COLO829 (cell line): ENCODE measurements around the gene DUSP15.
"Not testable (repeated sequence)": the region's sequence is repeated elsewhere in the genome, so short reads cannot be mapped to it uniquely, and the experiment has no call there.

Source experiments
- DNase-seq: peaks from one replicate; pipeline ENCODE4 v3.0.0; 2012; ENCODE audit warnings: low spot score

DUSP15 gene, protein sequence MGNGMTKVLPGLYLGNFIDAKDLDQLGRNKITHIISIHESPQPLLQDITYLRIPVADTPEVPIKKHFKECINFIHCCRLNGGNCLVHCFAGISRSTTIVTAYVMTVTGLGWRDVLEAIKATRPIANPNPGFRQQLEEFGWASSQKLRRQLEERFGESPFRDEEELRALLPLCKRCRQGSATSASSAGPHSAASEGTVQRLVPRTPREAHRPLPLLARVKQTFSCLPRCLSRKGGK

GRCh38 chr20:31869942-31870725, at the start of gene DUSP15, which contains the start of gene TTLL9:
DUSP15 (minus strand) TSS chr20:31870527; CDS start chr20:31870337, 190 bp downstream.
TTLL9 (plus strand) TSS chr20:31870634; CDS start chr20:31871127, 493 bp downstream.
- no peak for DNase-seq

- no peak for DNase-seq
These were observed 49.3 kb upstream of the DUSP15 start for GRCh38 chr20:31919410-31920155.

DNA sequence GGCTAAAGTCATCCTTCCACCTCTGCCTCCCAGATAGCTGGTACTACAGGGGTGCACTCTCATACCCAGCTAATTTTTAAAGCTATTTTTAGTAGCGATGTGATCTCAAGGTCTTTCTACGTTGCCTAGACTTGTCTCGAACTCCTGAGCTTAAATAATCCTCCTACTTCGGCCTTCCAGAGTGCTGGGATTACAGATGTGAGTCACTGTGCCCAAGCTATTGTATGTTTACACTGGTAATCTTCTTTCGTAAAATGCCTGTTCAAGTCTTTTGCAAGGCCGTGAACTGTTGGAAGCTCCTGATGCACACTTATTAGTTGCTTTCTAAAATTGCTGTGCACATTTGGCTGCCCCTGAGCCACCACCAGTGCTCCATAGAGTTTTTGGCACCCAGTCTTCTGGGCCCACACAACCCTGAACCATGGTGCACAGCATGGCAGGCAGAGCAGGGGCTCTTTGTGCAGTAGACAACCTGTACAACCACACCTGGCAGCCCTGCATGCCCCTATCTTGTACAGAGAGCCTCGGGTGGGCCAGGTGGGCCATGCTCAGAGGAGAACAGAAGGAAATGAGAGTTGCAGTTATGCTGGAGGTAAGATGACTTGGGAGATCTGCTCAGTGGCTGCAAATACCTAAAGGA, 48.3 kb upstream of the DUSP15 start:
- DNase-seq, result no peak

DNA sequence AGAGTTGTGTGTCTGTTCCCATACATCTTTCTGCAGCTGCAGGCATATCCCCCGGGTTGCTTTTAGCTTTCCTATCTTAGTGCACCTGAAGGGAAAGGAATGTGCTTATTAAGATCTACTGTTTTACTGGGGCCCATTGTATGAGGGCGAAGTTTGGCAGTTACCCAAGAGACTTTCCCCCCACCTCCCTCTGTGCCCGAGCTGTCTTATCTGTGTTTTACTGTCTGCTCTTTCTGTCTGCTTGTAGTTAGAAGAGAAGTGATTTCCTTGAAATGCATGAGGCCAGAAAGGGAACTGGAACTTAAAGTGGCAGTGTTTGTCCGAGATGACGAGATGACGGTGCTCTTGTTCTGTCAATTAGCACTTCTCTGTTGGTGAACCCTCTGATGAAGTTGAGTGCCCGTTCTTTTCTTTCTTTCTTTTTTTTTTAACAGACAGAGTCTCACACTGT, 47.7 kb upstream of the DUSP15 start:
- not testable (repeated sequence) for DNase-seq

DNA sequence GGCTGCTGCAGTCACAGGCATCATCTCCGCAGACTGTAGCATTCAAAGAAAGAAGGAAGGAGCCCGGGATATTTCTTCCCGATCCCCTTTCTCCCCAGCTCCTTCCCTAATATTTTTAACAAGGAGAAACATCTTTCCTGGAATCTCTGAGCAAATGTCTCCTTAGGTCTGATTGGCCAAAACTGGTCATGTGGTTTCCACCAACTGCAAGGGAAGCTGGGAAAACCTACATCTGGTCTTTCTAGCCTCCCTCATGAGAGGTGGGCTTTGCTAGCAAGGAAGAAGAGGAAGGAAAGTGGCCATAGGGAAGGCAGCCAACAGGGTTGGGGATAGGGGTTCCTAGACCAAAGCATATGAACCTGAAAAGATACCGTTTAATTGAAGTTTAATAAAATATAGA, 46.4 kb upstream of the DUSP15 start:
- no peak for DNase-seq

DNA sequence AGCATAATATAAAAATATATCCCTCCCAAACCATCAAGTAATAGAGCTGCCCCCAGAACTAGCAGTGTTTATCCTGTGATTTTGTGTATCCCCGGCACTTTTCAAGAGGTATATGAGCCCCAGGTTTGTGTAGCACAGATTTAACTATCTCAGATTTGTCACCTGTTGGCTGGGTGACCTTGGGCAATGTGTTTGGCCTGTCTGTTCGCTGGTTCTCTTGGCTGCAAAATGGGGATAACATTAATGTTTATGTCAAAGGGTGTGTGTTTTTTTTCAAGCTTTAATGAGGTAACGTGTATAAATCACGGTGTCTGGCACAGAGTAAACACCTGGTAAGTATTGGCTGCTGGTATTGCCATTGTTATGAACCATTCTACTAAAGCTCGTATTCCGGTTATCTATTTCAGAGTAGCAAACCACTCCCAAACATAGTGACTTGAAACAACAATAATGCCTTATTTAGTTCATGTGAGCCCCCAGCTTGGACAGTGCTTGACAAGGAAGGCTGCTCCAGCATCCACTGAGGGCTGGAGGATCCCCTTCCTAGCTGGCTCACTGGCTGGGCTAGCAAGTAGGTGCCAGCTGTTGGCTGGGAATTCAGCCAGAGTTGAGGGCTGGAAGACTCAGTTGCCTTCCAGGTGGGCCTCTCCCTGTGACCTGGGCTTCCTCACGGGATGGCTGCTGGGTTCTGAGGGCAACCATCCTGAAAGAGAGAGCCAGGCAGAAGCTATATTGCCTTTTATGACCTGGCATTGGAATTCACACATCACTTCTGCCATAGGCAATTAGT, 45.4 kb upstream of the DUSP15 start:
- DNase-seq, result no peak

DNA sequence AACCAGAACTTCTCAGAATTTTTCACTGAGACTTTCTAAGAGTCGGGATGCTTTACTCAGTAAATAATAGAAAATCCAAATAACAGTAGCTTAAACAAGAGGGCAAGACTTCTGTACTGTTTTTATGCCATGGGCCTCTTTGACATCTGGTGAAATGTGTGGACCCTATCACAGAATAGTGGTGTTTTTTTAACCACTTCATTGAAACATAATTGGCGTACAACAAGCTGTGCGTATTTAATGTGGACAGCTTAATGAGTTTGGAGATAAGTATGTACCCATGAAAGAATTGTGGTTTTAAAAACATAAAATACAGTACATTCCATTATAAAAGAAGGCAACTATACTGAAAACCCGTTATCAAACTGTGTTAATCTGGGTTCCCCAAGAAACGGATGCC, 43.8 kb upstream of the DUSP15 start:
- DNase-seq, result no peak

GRCh38 chr20:31913431-31914157, 43.3 kb upstream of the DUSP15 start:
- DNase-seq, result no peak

GRCh38 chr20:31910071-31910803, 39.9 kb upstream of the DUSP15 start:
- no peak for DNase-seq

- no peak for DNase-seq
These were observed 39.1 kb upstream of the DUSP15 start for GRCh38 chr20:31909253-31910070.

DNA sequence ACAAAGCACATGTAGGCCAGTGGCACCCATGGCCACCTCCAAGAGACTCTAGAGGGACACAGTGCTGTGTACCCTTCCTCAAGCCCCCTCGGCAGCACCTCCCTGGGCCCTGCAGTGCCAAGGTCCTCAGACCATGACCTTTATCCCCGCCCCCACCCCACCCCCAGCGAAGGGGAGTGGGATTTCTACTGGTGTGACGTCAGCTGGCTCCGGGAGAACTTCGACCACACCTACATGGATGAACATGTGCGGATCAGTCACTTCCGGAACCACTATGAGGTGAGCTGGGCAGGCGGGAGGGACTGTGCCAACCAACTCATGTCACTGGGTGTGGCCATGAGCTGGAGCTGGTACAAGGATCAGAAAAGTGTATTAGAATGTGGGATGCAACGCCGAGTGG, 38.1 kb upstream of the DUSP15 start:
- DNase-seq, result no peak

GRCh38 chr20:31908016-31908415, 37.7 kb upstream of the DUSP15 start:
- no peak for DNase-seq

DNA sequence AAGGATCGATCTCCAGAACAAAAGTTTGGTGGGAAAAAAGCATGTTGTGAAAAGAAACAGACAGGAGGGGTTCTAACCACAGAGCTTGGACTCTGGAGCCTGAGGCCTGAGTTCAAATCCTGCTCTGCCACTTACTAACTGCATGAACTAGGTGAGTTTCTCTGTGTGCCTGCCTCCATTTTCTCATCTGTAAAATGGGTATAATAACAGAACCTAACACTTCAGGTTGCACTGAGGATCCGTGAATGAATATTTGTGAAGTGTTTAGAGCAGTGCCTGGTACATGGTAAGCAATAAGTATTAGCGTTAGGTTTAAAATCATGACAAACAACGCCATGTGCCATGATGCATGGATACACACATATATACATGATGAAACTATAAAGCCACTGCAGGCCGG, 36.7 kb upstream of the DUSP15 start:
- no peak for DNase-seq

DNA sequence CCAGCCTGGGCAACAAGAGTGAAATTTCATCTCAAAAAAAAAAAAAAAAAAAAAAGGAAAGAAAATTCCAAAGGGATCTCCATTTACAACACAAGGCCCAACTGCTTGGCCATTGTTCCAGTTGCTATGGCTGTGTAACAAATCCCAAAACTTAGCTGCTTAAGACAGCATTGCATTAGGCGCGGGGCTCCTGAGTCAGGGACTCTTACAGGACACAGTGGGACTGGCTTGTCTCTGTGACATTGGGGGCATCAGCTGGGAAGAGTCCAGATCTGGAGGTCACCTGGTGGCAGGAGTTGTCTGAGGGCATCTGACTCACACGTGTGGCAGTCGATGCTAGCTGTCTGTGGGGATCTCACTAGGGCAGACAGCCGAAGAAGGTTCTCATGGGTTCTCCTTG, 35.7 kb upstream of the DUSP15 start:
- DNase-seq, result no peak

DNA sequence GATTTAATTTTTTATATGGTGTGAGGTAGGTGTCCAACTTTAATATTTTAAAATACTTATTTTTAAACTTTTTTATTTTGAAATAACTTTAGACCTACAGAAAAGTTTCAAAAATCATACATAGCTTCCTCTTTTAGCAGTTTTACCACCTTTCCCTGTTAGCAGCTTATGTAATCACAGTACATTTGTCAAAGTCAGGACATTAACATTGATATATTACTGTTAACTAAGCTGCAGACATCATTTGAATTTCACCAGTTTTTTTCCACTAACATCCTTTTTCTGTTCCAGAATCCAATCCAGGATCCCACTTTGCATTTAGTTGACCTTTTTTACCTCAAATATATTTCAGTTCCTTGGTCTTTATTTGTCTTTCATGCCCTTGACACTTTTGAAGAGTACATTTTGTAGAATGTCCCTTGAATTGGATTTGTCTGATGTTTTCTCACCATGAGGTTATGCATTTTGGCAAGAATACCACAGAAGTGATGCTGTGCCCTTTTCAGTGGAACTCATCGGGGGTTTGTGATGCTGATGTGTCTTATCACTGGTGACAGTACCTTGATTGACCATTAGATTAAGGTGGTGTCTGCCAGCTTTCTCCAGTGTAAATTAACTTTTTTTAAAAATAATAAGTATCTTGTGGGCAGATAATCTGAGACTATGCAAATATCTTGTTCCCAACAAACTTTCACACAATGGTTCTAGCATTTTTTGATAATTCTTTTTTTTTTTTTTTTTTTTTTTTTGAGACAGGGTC, 33.5 kb upstream of the DUSP15 start:
- no peak for DNase-seq

GRCh38 chr20:31901615-31902014, 31.3 kb upstream of the DUSP15 start:
- DNase-seq, result no peak

- no peak for DNase-seq
These were observed 27.2 kb upstream of the DUSP15 start for GRCh38 chr20:31897541-31897940.

GRCh38 chr20:31896049-31896448, 25.7 kb upstream of the DUSP15 start:
- no peak for DNase-seq
